Cardiac muscle cell (in vitro differentiated cells and primary cell): ENCODE measurements around the gene ANKRD2. TPM values are rescaled to one million over a fixed set of nuclear protein-coding genes. Genes with fewer than 3 reads are reported as not detected.

Source experiments
- DNase-seq, 2 donors: peaks; one replicate each; pipeline versions ENCODE4 v3.0.0 to v3.0.0-alpha.2; 2010 to 2017; ENCODE audit warnings: low read depth in 1 of 2, low spot score in 1 of 2
- H3K27ac ChIP-seq: fragments of 200-600 bp; sonication (generic); 2 replicates; pipeline ENCODE4 v1.5.1; 2016
- H3K27me3 ChIP-seq: fragments of 200-600 bp; sonication (generic); 2 replicates; pipeline ENCODE4 v1.6.0; 2016; ENCODE audit warnings: control low read depth
- H3K36me3 ChIP-seq: fragments of 200-600 bp; sonication (generic); 2 replicates; pipeline ENCODE4 v1.5.1; 2016; ENCODE audit warnings: control low read depth
- H3K4me1 ChIP-seq: fragments of 200-600 bp; sonication (generic); 2 replicates; pipeline ENCODE4 v1.8.1; 2017; ENCODE audit warnings: low read depth, mild to moderate bottlenecking, mixed run types
- H3K4me3 ChIP-seq: fragments of 200-600 bp; sonication (generic); 2 replicates; pipeline ENCODE4 v1.5.1; 2016; ENCODE audit warnings: mild to moderate bottlenecking
- H3K9me3 ChIP-seq: fragments of 200-600 bp; sonication (generic); 2 replicates; pipeline ENCODE4 v1.5.1; 2017; ENCODE audit warnings: low read depth, mild to moderate bottlenecking, control low read depth
- CTCF ChIP-seq: IDR thresholded peaks from 2 replicates; pipeline ENCODE4 v1.5.1; 2012; ENCODE audit warnings: low read depth, mild to moderate bottlenecking, low read length
- polyA plus RNA-seq: library from polyadenylated mRNA; unstranded; fragments of >200 nt; fragmentation: Nextera tagmentation; extraction: Ambion mirVana; gene quantifications from 2 replicates; pipeline ENCODE4 v1.2.1, GENCODE V29; 2016
- total RNA-seq: library from RNA; depleted of rRNA; stranded (reverse); fragments of >200 nt; gene quantifications from 2 replicates; pipeline ENCODE4 v1.2.3, GENCODE V29; 2016

The ANKRD2 gene
- total and polyA plus RNA-seq, 2 experiments from 2014 or later: not detected

- DNase-seq: no peak
- no peaks in the 10 kb centered on the region for H3K36me3 ChIP-seq
- no peaks in the 10 kb centered on the region for H3K27me3 ChIP-seq
- no peak overlapping the region for H3K27ac ChIP-seq
- H3K9me3 ChIP-seq: no peaks in the 10 kb centered on the region
- no peak for TF ChIP-seq CTCF
- peaks cover 6% of the 10 kb centered on the region for H3K4me1 ChIP-seq
- no peak overlapping the region for H3K4me3 ChIP-seq
These were observed 1.6 kb upstream of the ANKRD2 start for GRCh38 chr10:97570789-97571471.

- peaks cover 6% of the 10 kb centered on the region for H3K4me1 ChIP-seq
- DNase-seq: no peak
- no peaks in the 10 kb centered on the region for H3K27me3 ChIP-seq
- H3K27ac ChIP-seq: no peak overlapping the region
- no peaks in the 10 kb centered on the region for H3K36me3 ChIP-seq
- no peak for TF ChIP-seq CTCF
- no peak overlapping the region for H3K4me3 ChIP-seq
- no peaks in the 10 kb centered on the region for H3K9me3 ChIP-seq
These were observed 957 bp upstream of the ANKRD2 start for GRCh38 chr10:97571622-97572021.

- no peak overlapping the region for H3K4me3 ChIP-seq
- no peak overlapping the region for H3K27ac ChIP-seq
- no peaks in the 10 kb centered on the region for H3K36me3 ChIP-seq
- DNase-seq: no peak
- H3K27me3 ChIP-seq: no peaks in the 10 kb centered on the region
- peaks cover 6% of the 10 kb centered on the region for H3K4me1 ChIP-seq
- no peak for TF ChIP-seq CTCF
- H3K9me3 ChIP-seq: no peaks in the 10 kb centered on the region
These were observed 442 bp downstream of the ANKRD2 start for GRCh38 chr10:97573021-97573420.

GRCh38 chr10:97573672-97574071 is 1.1 kb downstream of the ANKRD2 start:
- peaks cover 6% of the 10 kb centered on the region for H3K4me1 ChIP-seq
- no peaks in the 10 kb centered on the region for H3K27me3 ChIP-seq
- no peaks in the 10 kb centered on the region for H3K9me3 ChIP-seq
- H3K36me3 ChIP-seq: no peaks in the 10 kb centered on the region
- no peak for TF ChIP-seq CTCF
- no peak overlapping the region for H3K4me3 ChIP-seq
- peak overlapping the region; percentile 73 for H3K27ac ChIP-seq
- no peak for DNase-seq

GRCh38 chr10:97574374-97575126 is 2.0 kb downstream of the ANKRD2 start:
- peak; percentile 34 to 61 for DNase-seq
- H3K27ac ChIP-seq: peak overlapping the region; percentile 73

More at GRCh38 chr10:97574374-97575126, 2.0 kb downstream of the ANKRD2 start:
- H3K9me3 ChIP-seq: no peaks in the 10 kb centered on the region
- H3K4me3 ChIP-seq: no peak overlapping the region
- no peaks in the 10 kb centered on the region for H3K27me3 ChIP-seq
- peaks cover 6% of the 10 kb centered on the region for H3K4me1 ChIP-seq
- H3K36me3 ChIP-seq: no peaks in the 10 kb centered on the region
- TF ChIP-seq CTCF: no peak
